Activated naive CD4-positive, alpha-beta T cell treated with anti-CD3 and anti-CD28 coated beads, Interleukin-2, amount 50 U/mL, for 16 hours (primary cell): ENCODE measurements around the gene ZMIZ1.

Experiments used
- DNase-seq: peaks from one replicate; pipeline ENCODE4 v3.0.0-alpha.2; 2020

The ZMIZ1 gene

GRCh38 chr10:79052291-79053080 is 16.3 kb upstream of the ZMIZ1 start:
- DNase-seq, result peak; percentile 52

GRCh38 chr10:79053081-79053434 is 15.7 kb upstream of the ZMIZ1 start:
- DNase-seq, result no peak

GRCh38 chr10:79053481-79054202 is 15.1 kb upstream of the ZMIZ1 start:
- no peak for DNase-seq

GRCh38 chr10:79054203-79055099 is 14.3 kb upstream of the ZMIZ1 start:
- DNase-seq, result no peak

GRCh38 chr10:79055100-79055782 is 13.5 kb upstream of the ZMIZ1 start:
- DNase-seq, result no peak

GRCh38 chr10:79055892-79056291 is 12.9 kb upstream of the ZMIZ1 start:
- DNase-seq, result no peak

GRCh38 chr10:79056361-79056735 is 12.4 kb upstream of the ZMIZ1 start:
- no peak for DNase-seq

GRCh38 chr10:79056736-79057391 is 11.9 kb upstream of the ZMIZ1 start:
- no peak for DNase-seq

GRCh38 chr10:79057481-79058275 is 11.1 kb upstream of the ZMIZ1 start:
- no peak for DNase-seq

- DNase-seq, result no peak
Measured at GRCh38 chr10:79058899-79059841, 9.6 kb upstream of the ZMIZ1 start.

- no peak for DNase-seq
Measured at GRCh38 chr10:79059859-79060379, 8.8 kb upstream of the ZMIZ1 start.

GRCh38 chr10:79060641-79061255 is 8.0 kb upstream of the ZMIZ1 start:
- no peak for DNase-seq

GRCh38 chr10:79061441-79062315 is 7.1 kb upstream of the ZMIZ1 start:
- DNase-seq, result no peak

- DNase-seq, result no peak
Measured at GRCh38 chr10:79063071-79063491, 5.7 kb upstream of the ZMIZ1 start.

GRCh38 chr10:79063661-79064492 is 4.9 kb upstream of the ZMIZ1 start:
- no peak for DNase-seq

- DNase-seq, result no peak
Measured at GRCh38 chr10:79065091-79065551, 3.6 kb upstream of the ZMIZ1 start.

- no peak for DNase-seq
Measured at GRCh38 chr10:79065853-79066252, 2.9 kb upstream of the ZMIZ1 start.
